Esophagus muscularis mucosa (tissue), 4 donors: ENCODE measurements around the gene BID. TPM values are rescaled to one million over a fixed set of nuclear protein-coding genes. Genes with fewer than 3 reads are reported as not detected.

Experiments
- DNase-seq: peaks from one replicate; pipeline ENCODE4 v3.0.0-alpha.2; 2017; ENCODE audit errors: extremely low spot score
- H3K27ac ChIP-seq, 4 donors: fragments of 200-600 bp; sonication (generic); replicated peaks in 1 of 4; 1 replicate in 3 of 4; 2 replicates in 1 of 4; pipeline ENCODE4 v1.5.1; 2016 to 2019; ENCODE audit warnings: mild to moderate bottlenecking in 1 of 4
- H3K27me3 ChIP-seq, 4 donors: fragments of 200-600 bp; sonication (generic); one replicate each; pipeline versions ENCODE4 v1.5.1 to v1.6.0; 2016 to 2019
- H3K36me3 ChIP-seq, 4 donors: fragments of 200-600 bp; sonication (generic); one replicate each; pipeline ENCODE4 v1.5.1; 2016 to 2019
- H3K4me1 ChIP-seq, 4 donors: fragments of 200-600 bp; sonication (generic); one replicate each; pipeline ENCODE4 v1.5.1; 2016 to 2019
- H3K4me3 ChIP-seq, 4 donors: fragments of 200-600 bp; sonication (generic); 1 replicate in 2 of 4; 2 replicates in 2 of 4; pipeline ENCODE4 v1.5.1; 2016 to 2019; ENCODE audit warnings: mild to moderate bottlenecking in 4 of 4, moderate library complexity in 1 of 4
- H3K9me3 ChIP-seq, 4 donors: fragments of 200-600 bp; sonication (generic); 1 replicate in 3 of 4; 2 replicates in 1 of 4; pipeline ENCODE4 v1.5.1; 2016 to 2019
- CTCF ChIP-seq, 3 experiments: fragments of 200-600 bp in 2 of 3; fragments of 450-650 bp in 1 of 3; sonication (generic) in 2 of 3; IDR thresholded peaks; one replicate each; pipeline ENCODE4 v1.5.1; 2017 to 2019; ENCODE audit warnings: antibody characterized with exemption in 3 of 3, mild to moderate bottlenecking in 2 of 3, moderate library complexity in 1 of 3
- EP300 ChIP-seq: sonication (generic); formaldehyde crosslinking; IDR thresholded peaks from one replicate; pipeline ENCODE4 v1.6.1; 2017; ENCODE audit warnings: antibody characterized with exemption
- POLR2A ChIP-seq: fragments of 450-650 bp; IDR thresholded peaks from one replicate; pipeline ENCODE4 v1.6.1; 2017; ENCODE audit warnings: antibody characterized with exemption, moderate library complexity, mild to moderate bottlenecking, low read depth
- POLR2AphosphoS5 ChIP-seq, 2 donors: sonication (generic); formaldehyde crosslinking; IDR thresholded peaks; one replicate each; pipeline ENCODE4 v1.6.1; 2017; ENCODE audit warnings: antibody characterized with exemption in 2 of 2
- WGBS: methylation state at CpG from one replicate; pipeline ENCODE4 v1.1.5; 2018; 5-methylcytosine and 5-hydroxymethylcytosine counted together
- intact Hi-C: fragments of 100-400 bp; cut with DNase I; formaldehyde crosslinking; loops from one replicate; pipeline ENCODE4 v1.15.1; 2023
- total RNA-seq, 4 donors: library from RNA; depleted of rRNA; stranded (reverse); fragments of >200 nt; gene quantifications; one replicate each; pipeline versions ENCODE4 v1.1.0 to v1.2.1, GENCODE V29; 2016

The BID gene
- total RNA-seq, 4 donors from 2014 or later = 12.9 to 48.3 (median 26.3) TPM

GRCh38 chr22:17802411-17802810 is 28.1 kb upstream of the BID start:
- Histone ChIP-seq H3K4me3 (no peak overlapping the region), H3K4me1 (no peaks in the 10 kb centered on the region), H3K27ac (no peak overlapping the region), H3K9me3 (no peaks in the 10 kb centered on the region), H3K36me3 (peaks cover 8 to 59% (median 44%) of the 10 kb centered on the region in 4 donors), H3K27me3 (no peaks in the 10 kb centered on the region)
- WGBS = 86% methylated on average over 10 of the region's 10 CpGs
- no peak for DNase-seq
- TF ChIP-seq POLR2AphosphoS5 (IDR thresholded peaks at IDR 0.05) = no peak
- intact Hi-C loops = no loop called here

GRCh38 chr22:17797721-17798559 is 23.7 kb upstream of the BID start:
- Histone ChIP-seq H3K4me3 (no peak overlapping the region), H3K27me3 (no peaks in the 10 kb centered on the region), H3K4me1 (no peaks in the 10 kb centered on the region), H3K9me3 (no peaks in the 10 kb centered on the region), H3K36me3 (peaks cover 5 to 57% (median 24%) of the 10 kb centered on the region in 4 donors), H3K27ac (no peak overlapping the region)
- WGBS = 84% methylated on average over 19 of the region's 23 CpGs
- DNase-seq = no peak
- intact Hi-C loops = no loop called here
- TF ChIP-seq POLR2AphosphoS5 (IDR thresholded peaks at IDR 0.05) (no peak), CTCF (IDR thresholded peaks at IDR 0.05) (no peak), POLR2A (no peak), EP300 (no peak)

GRCh38 chr22:17796695-17797094 is 22.4 kb upstream of the BID start:
- peaks cover 5 to 61% (median 28%) of the 10 kb centered on the region in 4 donors for H3K36me3 ChIP-seq
- intact Hi-C loops = no loop called here
- WGBS = 90% methylated on average over 4 of the region's 5 CpGs
- no peak for DNase-seq
- no peaks in the 10 kb centered on the region for H3K27me3 ChIP-seq
- no peaks in the 10 kb centered on the region for H3K4me1 ChIP-seq
- H3K27ac ChIP-seq = no peak overlapping the region
- H3K4me3 ChIP-seq = no peak overlapping the region
- H3K9me3 ChIP-seq = no peaks in the 10 kb centered on the region
- no peak for TF ChIP-seq CTCF (IDR thresholded peaks at IDR 0.05)
- no peak for TF ChIP-seq EP300
- no peak for TF ChIP-seq POLR2A
- TF ChIP-seq POLR2AphosphoS5 (IDR thresholded peaks at IDR 0.05) = no peak

GRCh38 chr22:17795661-17796548 is 21.6 kb upstream of the BID start:
- Histone ChIP-seq H3K27me3 (no peaks in the 10 kb centered on the region), H3K36me3 (peaks cover 8 to 68% (median 34%) of the 10 kb centered on the region in 4 donors), H3K4me3 (no peak overlapping the region), H3K27ac (no peak overlapping the region), H3K9me3 (no peaks in the 10 kb centered on the region), H3K4me1 (no peaks in the 10 kb centered on the region)
- 91% methylated on average over 26 of the region's 32 CpGs for WGBS
- TF ChIP-seq POLR2AphosphoS5 (IDR thresholded peaks at IDR 0.05) (no peak), EP300 (no peak), POLR2A (no peak), CTCF (IDR thresholded peaks at IDR 0.05) (no peak)
- DNase-seq = no peak
- intact Hi-C loops = no loop called here
